Parietal lobe (tissue), 2 donors: ENCODE data around the gene FRZB. TPM values are rescaled to one million over a fixed set of nuclear protein-coding genes. Genes with fewer than 3 reads are reported as not detected.

Experiments
- small RNA-seq: library from RNA; depleted of rRNA; stranded (forward); fragments of <200 nt; gene quantifications from one replicate; pipeline ENCODE3, GENCODE V24; 2014; ENCODE audit warnings: low replicate concordance
- total RNA-seq: library from RNA; depleted of rRNA; stranded (reverse); fragments of >200 nt; gene quantifications from one replicate; pipeline ENCODE4 v1.2.3, GENCODE V29; 2014

FRZB gene, protein sequence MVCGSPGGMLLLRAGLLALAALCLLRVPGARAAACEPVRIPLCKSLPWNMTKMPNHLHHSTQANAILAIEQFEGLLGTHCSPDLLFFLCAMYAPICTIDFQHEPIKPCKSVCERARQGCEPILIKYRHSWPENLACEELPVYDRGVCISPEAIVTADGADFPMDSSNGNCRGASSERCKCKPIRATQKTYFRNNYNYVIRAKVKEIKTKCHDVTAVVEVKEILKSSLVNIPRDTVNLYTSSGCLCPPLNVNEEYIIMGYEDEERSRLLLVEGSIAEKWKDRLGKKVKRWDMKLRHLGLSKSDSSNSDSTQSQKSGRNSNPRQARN
- 14.1 TPM for total RNA-seq

DNA sequence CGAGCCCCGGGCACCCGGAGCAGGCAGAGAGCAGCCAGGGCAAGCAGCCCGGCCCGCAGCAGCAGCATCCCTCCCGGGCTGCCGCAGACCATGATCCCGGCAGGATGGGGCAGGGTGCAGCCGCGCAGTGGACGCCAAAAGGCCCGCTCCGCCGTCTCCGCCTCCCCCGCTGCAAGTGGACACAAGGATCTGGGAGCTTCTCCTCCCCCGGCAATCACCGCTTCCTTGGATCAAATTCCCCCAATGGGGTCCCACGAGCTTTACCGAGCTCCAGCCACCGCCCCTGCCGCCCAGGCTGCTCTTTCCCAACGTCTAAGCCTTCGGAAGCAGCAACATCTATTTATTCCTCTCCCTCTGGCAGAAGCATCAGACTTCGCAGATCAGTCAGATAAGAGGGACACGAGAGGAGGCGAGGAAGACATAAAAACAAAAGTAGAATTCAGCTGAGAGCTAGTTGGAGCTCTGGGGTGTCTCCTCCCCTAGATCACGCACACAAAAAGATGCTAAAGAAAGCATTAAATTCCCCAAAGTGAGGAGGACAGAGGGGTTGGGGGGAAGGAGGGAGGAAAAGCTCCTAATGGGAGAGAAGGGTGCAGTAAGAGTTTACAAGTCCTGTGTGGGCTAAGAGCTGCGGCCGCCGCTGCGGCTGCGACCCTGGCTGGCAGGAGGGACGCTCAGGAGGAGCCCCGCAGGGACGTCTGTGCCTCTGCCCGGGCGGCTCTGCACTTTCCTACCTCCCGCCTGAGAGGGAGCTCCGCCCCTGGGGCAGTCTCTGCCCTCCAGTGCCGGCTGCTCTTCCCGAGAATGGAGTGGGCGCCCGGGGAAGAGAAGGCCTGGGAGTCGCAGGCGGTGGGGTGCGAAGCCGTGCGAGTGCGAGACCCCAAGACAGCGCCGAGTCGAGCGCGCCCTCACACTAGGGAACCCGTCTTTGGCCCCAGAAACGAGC is at the start of gene FRZB:
Gene FRZB, minus strand, starts transcription at position 177 of the 946 bp plus-strand sequence. Its CDS starts 85 bp downstream, at position 92.

Small RNAs within 50 kb of the gene (small RNA-seq; reads per million reads assigned to genes)
- gene RF00019 (not detected), gene RNU6-1122P (not detected)

Other genes starting within 250 kb of the FRZB start
- gene DNAJC10, start 150.4 kb downstream of the FRZB start, total RNA-seq: 60.4 TPM
- 259 TPM for gene NCKAP1, start 171.8 kb upstream of the FRZB start, total RNA-seq
- gene DUSP19, start 212.1 kb upstream of the FRZB start, total RNA-seq: 9.7 TPM